Liver (tissue), 9 donors: ENCODE data around the gene TAF1B. TPM values are rescaled to one million over a fixed set of nuclear protein-coding genes. Genes with fewer than 3 reads are reported as not detected.

ENCODE experiments used
- DNase-seq: peaks from one replicate; pipeline ENCODE4 v3.0.0-alpha.2; 2017; ENCODE audit warnings: low spot score
- H3K27ac ChIP-seq, 2 donors: one replicate each; pipeline ENCODE4 v1.7.0; 2013; ENCODE audit warnings: inconsistent platforms in 2 of 2, low read length in 2 of 2, control low read depth in 1 of 2, low read depth in 1 of 2, mild to moderate bottlenecking in 1 of 2
- H3K27me3 ChIP-seq, 4 donors: one replicate each; pipeline versions ENCODE4 v1.6.1 to v1.7.0; 2013; ENCODE audit warnings: low read length in 3 of 4, inconsistent platforms in 1 of 4, mild to moderate bottlenecking in 1 of 4, moderate library complexity in 1 of 4; ENCODE audit not compliant: control insufficient read depth in 4 of 4, insufficient read depth in 4 of 4
- H3K36me3 ChIP-seq, 4 donors: one replicate each; pipeline versions ENCODE4 v1.6.1 to v1.7.0; 2013; ENCODE audit warnings: low read length in 3 of 4, mild to moderate bottlenecking in 3 of 4, low read depth in 1 of 4, moderate library complexity in 1 of 4; ENCODE audit not compliant: control insufficient read depth in 4 of 4, insufficient read depth in 3 of 4
- H3K4me1 ChIP-seq, 4 donors: one replicate each; pipeline versions ENCODE4 v1.6.1 to v1.7.0; 2013; ENCODE audit warnings: low read length in 3 of 4, mild to moderate bottlenecking in 3 of 4, moderate library complexity in 1 of 4; ENCODE audit not compliant: control insufficient read depth in 4 of 4, insufficient read depth in 4 of 4
- H3K4me3 ChIP-seq, 3 donors: one replicate each; pipeline versions ENCODE4 v1.6.1 to v1.7.0; 2013; ENCODE audit warnings: low read length in 3 of 3, control low read depth in 1 of 3, low read depth in 1 of 3, mild to moderate bottlenecking in 1 of 3
- H3K9ac ChIP-seq, 2 donors: one replicate each; pipeline ENCODE4 v1.7.0; 2013; ENCODE audit warnings: low read length in 2 of 2, mild to moderate bottlenecking in 2 of 2, moderate library complexity in 2 of 2, control low read depth in 1 of 2, low read depth in 1 of 2
- H3K9me3 ChIP-seq, 4 donors: one replicate each; pipeline versions ENCODE4 v1.6.1 to v1.7.0; 2013; ENCODE audit warnings: low read length in 3 of 4; ENCODE audit not compliant: control insufficient read depth in 4 of 4
- FOXA1 ChIP-seq: IDR thresholded peaks from 2 replicates; pipeline ENCODE4 v1.6.1; 2016; ENCODE audit warnings: antibody characterized with exemption
- FOXA2 ChIP-seq: IDR thresholded peaks from 2 replicates; pipeline ENCODE4 v1.6.1; 2016; ENCODE audit warnings: antibody characterized with exemption
- GABPA ChIP-seq, 2 donors: IDR thresholded peaks in 1 of 2; conservative IDR thresholded peaks in 1 of 2; 2 replicates each; pipeline ENCODE4 v1.6.1; 2016; ENCODE audit warnings: antibody characterized with exemption in 2 of 2, mild to moderate bottlenecking in 1 of 2, moderate library complexity in 1 of 2
- HNF4A ChIP-seq, 2 donors: conservative IDR thresholded peaks; 2 replicates each; pipeline ENCODE4 v1.6.1; 2016; ENCODE audit warnings: antibody characterized with exemption in 2 of 2, mild to moderate bottlenecking in 2 of 2
- JUND ChIP-seq, 2 donors: IDR thresholded peaks; 2 replicates each; pipeline ENCODE4 v1.6.1; 2016; ENCODE audit warnings: antibody characterized with exemption in 2 of 2
- NR2F2 ChIP-seq: IDR thresholded peaks from 2 replicates; pipeline ENCODE4 v1.6.1; 2016; ENCODE audit warnings: antibody characterized with exemption
- RAD21 ChIP-seq, 2 donors: IDR thresholded peaks; 2 replicates each; pipeline ENCODE4 v1.6.1; 2016; ENCODE audit warnings: antibody characterized with exemption in 2 of 2, mild to moderate bottlenecking in 2 of 2
- RXRA ChIP-seq, 2 donors: IDR thresholded peaks; 2 replicates each; pipeline ENCODE4 v1.6.1; 2017 to 2018; ENCODE audit warnings: antibody characterized with exemption in 2 of 2, mild to moderate bottlenecking in 1 of 2
- SP1 ChIP-seq: IDR thresholded peaks from 2 replicates; pipeline ENCODE4 v1.6.1; 2018; ENCODE audit warnings: antibody characterized with exemption, mild to moderate bottlenecking
- TAF1 ChIP-seq: conservative IDR thresholded peaks from 2 replicates; pipeline ENCODE4 v1.6.1; 2016; ENCODE audit warnings: antibody characterized with exemption, mild to moderate bottlenecking
- WGBS: extraction: QIAGEN DNeasy Blood & Tissue Kit; methylation state at CpG from one replicate; pipeline ENCODE4 v1.1.7; 2013; 5-methylcytosine and 5-hydroxymethylcytosine counted together
- polyA plus RNA-seq, 2 donors: library from polyadenylated mRNA; stranded (reverse) in 1 of 2; unstranded in 1 of 2; fragments of 200-250 nt in 1 of 2; fragments of >200 nt in 1 of 2; fragmentation: Nextera tagmentation in 1 of 2; extraction: Ambion mirVana in 1 of 2; gene quantifications; one replicate each; pipeline versions ENCODE4 v1.2.1 to v1.2.3, GENCODE V29; 2013 to 2015
- total RNA-seq, 2 donors: library from RNA; depleted of rRNA; stranded (reverse); fragments of >200 nt; gene quantifications; one replicate each; pipeline ENCODE4 v1.2.3, GENCODE V29; 2014
- TF ChIP-seq, protein P1 (sequence below): IDR thresholded peaks from 2 replicates; pipeline ENCODE4 v1.6.1; 2016; ENCODE audit warnings: antibody characterized with exemption, mild to moderate bottlenecking
- TF ChIP-seq, protein P2 (sequence below): IDR thresholded peaks from 2 replicates; pipeline ENCODE4 v1.6.1; 2016; ENCODE audit warnings: antibody characterized with exemption
- TF ChIP-seq, protein P3 (sequence below): fragments of 150-350 bp; IDR thresholded peaks from 2 replicates; pipeline ENCODE4 v1.5.1; 2017; ENCODE audit warnings: improper control_type of control experiment, low read depth, low read length; ENCODE audit not compliant: missing input control
- TF ChIP-seq, protein P4 (sequence below): IDR thresholded peaks from 2 replicates; pipeline ENCODE4 v1.6.1; 2016; ENCODE audit warnings: antibody characterized with exemption
- TF ChIP-seq, protein P5 (sequence below): IDR thresholded peaks from 2 replicates; pipeline ENCODE4 v1.6.1; 2016; ENCODE audit warnings: antibody characterized with exemption
- donor health status: healthy.
- donor health status: healthy.
- donor health status: healthy.
- donor health status: healthy.
- donor health status: healthy.

The TAF1B gene
- total and polyA plus RNA-seq, 4 donors: 3.1 to 17.2 (median 5.6) TPM

DNA sequence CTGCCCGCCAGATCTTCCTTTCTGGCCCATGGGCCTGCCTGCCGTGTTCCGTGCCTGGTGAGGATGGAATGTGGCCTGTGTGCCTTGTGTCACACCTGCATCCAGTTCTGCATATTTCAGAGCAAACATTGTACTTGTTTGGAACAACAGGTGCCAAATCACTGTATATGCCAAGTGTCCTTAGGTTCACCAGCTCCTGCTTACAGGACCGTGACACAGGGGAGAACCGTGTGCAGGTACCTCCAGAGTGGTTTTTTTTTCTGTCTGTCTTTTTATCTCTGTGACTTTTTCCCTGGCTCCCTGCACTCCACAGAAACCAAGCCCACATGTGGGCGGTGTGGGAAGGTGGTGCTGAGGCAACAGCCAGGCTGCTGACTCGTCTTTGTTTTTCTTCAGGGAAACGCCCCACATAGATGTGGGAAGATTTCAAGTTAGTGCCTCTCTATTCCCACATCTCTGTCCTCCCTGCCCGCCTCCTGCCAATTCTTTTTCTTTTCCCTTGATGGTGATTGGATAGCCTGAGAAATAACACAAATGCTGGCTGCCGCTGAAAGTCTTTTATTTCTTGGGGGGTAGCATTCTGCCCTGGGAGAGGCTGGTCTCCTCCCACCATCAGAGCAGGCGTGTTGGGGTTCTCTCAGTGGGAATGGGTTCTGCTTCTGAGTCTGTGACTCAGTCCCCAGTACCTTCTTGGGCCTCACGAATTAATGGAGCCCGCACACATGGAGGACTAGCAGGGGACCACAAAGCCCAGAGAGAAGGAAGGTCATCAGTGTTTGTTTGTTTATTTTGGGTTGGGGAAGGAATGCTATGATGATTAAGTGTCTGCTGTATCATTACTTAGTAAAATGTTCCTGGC is 129.6 kb downstream of the TAF1B start:
- H3K36me3 ChIP-seq: peaks cover 0 to 33% (median 13%) of the 10 kb centered on the region in 4 donors
- TF ChIP-seq RXRA (IDR thresholded peaks at IDR 0.05) (no peak), FOXA1 (no peak), TAF1 (no peak), RAD21 (IDR thresholded peaks at IDR 0.05) (no peak), HNF4A (conservative IDR thresholded peaks at IDR 0.05) (no peak), JUND (IDR thresholded peaks at IDR 0.05) (no peak), SP1 (no peak), NR2F2 (no peak), FOXA2 (no peak)
- TF ChIP-seq, protein P1, sequence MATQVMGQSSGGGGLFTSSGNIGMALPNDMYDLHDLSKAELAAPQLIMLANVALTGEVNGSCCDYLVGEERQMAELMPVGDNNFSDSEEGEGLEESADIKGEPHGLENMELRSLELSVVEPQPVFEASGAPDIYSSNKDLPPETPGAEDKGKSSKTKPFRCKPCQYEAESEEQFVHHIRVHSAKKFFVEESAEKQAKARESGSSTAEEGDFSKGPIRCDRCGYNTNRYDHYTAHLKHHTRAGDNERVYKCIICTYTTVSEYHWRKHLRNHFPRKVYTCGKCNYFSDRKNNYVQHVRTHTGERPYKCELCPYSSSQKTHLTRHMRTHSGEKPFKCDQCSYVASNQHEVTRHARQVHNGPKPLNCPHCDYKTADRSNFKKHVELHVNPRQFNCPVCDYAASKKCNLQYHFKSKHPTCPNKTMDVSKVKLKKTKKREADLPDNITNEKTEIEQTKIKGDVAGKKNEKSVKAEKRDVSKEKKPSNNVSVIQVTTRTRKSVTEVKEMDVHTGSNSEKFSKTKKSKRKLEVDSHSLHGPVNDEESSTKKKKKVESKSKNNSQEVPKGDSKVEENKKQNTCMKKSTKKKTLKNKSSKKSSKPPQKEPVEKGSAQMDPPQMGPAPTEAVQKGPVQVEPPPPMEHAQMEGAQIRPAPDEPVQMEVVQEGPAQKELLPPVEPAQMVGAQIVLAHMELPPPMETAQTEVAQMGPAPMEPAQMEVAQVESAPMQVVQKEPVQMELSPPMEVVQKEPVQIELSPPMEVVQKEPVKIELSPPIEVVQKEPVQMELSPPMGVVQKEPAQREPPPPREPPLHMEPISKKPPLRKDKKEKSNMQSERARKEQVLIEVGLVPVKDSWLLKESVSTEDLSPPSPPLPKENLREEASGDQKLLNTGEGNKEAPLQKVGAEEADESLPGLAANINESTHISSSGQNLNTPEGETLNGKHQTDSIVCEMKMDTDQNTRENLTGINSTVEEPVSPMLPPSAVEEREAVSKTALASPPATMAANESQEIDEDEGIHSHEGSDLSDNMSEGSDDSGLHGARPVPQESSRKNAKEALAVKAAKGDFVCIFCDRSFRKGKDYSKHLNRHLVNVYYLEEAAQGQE: no peak
- TF ChIP-seq, protein P2, sequence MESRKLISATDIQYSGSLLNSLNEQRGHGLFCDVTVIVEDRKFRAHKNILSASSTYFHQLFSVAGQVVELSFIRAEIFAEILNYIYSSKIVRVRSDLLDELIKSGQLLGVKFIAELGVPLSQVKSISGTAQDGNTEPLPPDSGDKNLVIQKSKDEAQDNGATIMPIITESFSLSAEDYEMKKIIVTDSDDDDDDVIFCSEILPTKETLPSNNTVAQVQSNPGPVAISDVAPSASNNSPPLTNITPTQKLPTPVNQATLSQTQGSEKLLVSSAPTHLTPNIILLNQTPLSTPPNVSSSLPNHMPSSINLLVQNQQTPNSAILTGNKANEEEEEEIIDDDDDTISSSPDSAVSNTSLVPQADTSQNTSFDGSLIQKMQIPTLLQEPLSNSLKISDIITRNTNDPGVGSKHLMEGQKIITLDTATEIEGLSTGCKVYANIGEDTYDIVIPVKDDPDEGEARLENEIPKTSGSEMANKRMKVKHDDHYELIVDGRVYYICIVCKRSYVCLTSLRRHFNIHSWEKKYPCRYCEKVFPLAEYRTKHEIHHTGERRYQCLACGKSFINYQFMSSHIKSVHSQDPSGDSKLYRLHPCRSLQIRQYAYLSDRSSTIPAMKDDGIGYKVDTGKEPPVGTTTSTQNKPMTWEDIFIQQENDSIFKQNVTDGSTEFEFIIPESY: no peak
- TF ChIP-seq, protein P3, sequence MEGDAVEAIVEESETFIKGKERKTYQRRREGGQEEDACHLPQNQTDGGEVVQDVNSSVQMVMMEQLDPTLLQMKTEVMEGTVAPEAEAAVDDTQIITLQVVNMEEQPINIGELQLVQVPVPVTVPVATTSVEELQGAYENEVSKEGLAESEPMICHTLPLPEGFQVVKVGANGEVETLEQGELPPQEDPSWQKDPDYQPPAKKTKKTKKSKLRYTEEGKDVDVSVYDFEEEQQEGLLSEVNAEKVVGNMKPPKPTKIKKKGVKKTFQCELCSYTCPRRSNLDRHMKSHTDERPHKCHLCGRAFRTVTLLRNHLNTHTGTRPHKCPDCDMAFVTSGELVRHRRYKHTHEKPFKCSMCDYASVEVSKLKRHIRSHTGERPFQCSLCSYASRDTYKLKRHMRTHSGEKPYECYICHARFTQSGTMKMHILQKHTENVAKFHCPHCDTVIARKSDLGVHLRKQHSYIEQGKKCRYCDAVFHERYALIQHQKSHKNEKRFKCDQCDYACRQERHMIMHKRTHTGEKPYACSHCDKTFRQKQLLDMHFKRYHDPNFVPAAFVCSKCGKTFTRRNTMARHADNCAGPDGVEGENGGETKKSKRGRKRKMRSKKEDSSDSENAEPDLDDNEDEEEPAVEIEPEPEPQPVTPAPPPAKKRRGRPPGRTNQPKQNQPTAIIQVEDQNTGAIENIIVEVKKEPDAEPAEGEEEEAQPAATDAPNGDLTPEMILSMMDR: no peak
- H3K27me3 ChIP-seq: no peaks in the 10 kb centered on the region
- H3K4me3 ChIP-seq: no peak overlapping the region
- no peak overlapping the region for H3K27ac ChIP-seq
- no peaks in the 10 kb centered on the region for H3K9me3 ChIP-seq
- no peak overlapping the region for H3K9ac ChIP-seq
- no peak for DNase-seq
- H3K4me1 ChIP-seq: peaks cover 0 to 1% (median 0%) of the 10 kb centered on the region in 4 donors
- WGBS: 85% methylated on average over 13 of the region's 13 CpGs

DNA sequence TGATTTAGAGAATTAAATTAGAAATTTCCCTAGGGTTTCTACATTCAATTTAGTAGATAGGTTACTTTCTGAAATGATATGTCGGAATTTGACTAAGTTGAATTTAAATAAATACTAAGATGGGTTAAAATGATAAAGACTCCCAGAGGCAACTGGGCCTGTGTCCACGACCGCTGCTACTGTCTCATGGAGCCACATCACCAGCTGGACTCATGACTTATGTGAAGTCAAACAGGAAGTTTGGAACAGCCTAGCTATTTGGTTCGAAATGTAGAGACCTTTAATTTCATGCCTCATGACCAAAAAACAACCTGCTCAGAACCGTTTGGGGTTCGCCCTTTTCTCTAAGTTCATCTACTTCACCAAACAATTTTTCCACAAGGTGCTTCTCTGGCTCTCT is 130.4 kb downstream of the TAF1B start:
- H3K27me3 ChIP-seq: no peaks in the 10 kb centered on the region
- H3K4me1 ChIP-seq: peaks cover 0 to 1% (median 0%) of the 10 kb centered on the region in 4 donors
- no peak for DNase-seq
- no peaks in the 10 kb centered on the region for H3K9me3 ChIP-seq
- WGBS: 90% methylated on average over 6 of the region's 6 CpGs
- H3K27ac ChIP-seq: no peak overlapping the region
- no peak overlapping the region for H3K4me3 ChIP-seq
- H3K36me3 ChIP-seq: peaks cover 0 to 33% (median 12%) of the 10 kb centered on the region in 4 donors
- no peak overlapping the region for H3K9ac ChIP-seq
- TF ChIP-seq RAD21 (IDR thresholded peaks at IDR 0.05): no peak
- TF ChIP-seq HNF4A (conservative IDR thresholded peaks at IDR 0.05): no peak
- no peak for TF ChIP-seq GABPA (IDR thresholded peaks at IDR 0.05 in 1 of 2, conservative IDR thresholded peaks at IDR 0.05 in 1 of 2)
- TF ChIP-seq, protein P1: no peak
- TF ChIP-seq, protein P3: no peak
- no peak for TF ChIP-seq RXRA (IDR thresholded peaks at IDR 0.05)
- TF ChIP-seq, protein P4, sequence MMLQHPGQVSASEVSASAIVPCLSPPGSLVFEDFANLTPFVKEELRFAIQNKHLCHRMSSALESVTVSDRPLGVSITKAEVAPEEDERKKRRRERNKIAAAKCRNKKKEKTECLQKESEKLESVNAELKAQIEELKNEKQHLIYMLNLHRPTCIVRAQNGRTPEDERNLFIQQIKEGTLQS: no peak
- TF ChIP-seq NR2F2: no peak
- no peak for TF ChIP-seq FOXA2
- no peak for TF ChIP-seq FOXA1
- TF ChIP-seq TAF1: no peak
- TF ChIP-seq, protein P5, sequence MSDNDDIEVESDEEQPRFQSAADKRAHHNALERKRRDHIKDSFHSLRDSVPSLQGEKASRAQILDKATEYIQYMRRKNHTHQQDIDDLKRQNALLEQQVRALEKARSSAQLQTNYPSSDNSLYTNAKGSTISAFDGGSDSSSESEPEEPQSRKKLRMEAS: no peak
